ENCODE results near the gene SMYD3.

SMYD3 gene

DNA sequence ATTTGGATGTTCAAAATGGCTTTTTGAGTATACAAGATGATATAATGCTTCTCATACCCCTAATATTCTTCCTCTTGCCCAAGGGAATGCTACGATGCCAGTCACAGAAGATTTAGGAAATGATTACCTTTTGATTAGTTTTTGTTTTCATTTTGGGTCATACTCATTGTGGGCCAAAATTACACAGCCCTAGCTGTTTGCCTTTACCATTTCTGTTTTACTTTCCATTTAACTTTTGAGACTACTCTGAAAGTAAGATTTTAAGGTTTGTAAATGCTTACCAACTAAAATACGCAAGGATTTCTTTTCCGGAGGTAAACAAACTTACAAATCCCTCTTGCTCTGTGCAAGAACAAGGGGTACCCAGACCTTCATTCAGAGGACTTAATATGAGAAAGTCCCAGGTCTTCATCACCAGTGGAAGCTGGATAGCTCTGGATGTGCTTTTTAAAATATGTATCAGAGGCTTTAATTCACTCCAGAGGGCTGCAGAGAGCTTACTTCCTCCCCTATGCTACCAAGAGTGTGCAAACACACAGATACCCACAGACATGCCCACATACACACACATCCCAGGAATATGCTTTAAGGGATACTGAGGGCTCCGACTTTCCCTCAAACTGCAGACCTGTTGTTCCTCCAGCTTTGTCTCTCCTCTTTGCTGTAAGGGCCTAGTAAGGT is 631.4 kb downstream of the SMYD3 start:
- H3K36me3 ChIP-seq (ENCODE audit: insufficient read depth, low read length): no peaks in the 10 kb centered on the region
- no peaks in the 10 kb centered on the region for H3K79me2 ChIP-seq (ENCODE audit: control insufficient read depth, insufficient read depth, low read length, unreplicated experiment)
- peak overlapping the region; percentile 69 for H3K27ac ChIP-seq (ENCODE audit: low read depth, low read length)
- no peaks in the 10 kb centered on the region for H3K27me3 ChIP-seq (ENCODE audit: insufficient read depth, low read length)
- peak overlapping the region; percentile 45; the same call in 1 of the 2 replicates for H3K4me3 ChIP-seq (ENCODE audit: low read depth, low read length)
- H3K4me1 ChIP-seq (ENCODE audit: control insufficient read depth, insufficient read depth, low read length, unreplicated experiment): peaks cover 31% of the 10 kb centered on the region
- no peak overlapping the region for H2AFZ ChIP-seq (ENCODE audit: low read length, unreplicated experiment)

DNA sequence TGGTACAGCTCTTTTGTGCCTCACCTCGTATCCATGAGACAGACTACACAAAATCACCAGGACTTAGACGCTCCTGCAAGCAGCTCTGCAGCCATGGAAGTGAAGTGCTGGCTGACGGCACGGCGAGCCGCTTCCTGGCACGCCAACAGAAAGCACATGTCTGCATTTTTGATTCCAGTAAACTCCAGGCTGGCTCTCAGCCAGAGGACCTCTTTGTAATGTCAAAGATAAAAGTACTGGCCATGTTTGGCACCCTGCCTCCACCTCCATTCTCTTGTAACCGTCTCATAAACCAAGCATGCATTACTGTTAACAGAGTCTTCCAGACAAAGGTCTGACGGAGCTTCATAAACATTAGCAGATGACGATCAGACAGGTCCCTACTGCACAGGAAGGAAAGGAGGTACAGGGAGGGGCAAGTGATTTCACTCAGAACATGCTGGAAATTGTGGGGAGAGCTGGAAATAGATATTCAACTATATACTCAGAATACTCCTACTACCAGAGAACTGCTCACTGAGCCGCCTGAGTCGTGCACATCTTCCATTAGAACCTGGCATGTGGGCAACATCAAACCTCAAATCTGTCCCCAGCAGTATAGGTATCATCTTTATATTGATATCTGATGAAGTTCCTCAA is 632.0 kb downstream of the SMYD3 start:
- peak overlapping the region; percentile 69 for H3K27ac ChIP-seq (ENCODE audit: low read depth, low read length)
- H3K36me3 ChIP-seq (ENCODE audit: insufficient read depth, low read length): no peaks in the 10 kb centered on the region
- H3K4me1 ChIP-seq (ENCODE audit: control insufficient read depth, insufficient read depth, low read length, unreplicated experiment): peaks cover 28% of the 10 kb centered on the region
- H3K79me2 ChIP-seq (ENCODE audit: control insufficient read depth, insufficient read depth, low read length, unreplicated experiment): no peaks in the 10 kb centered on the region
- H3K27me3 ChIP-seq (ENCODE audit: insufficient read depth, low read length): no peaks in the 10 kb centered on the region
- no peak overlapping the region for H2AFZ ChIP-seq (ENCODE audit: low read length, unreplicated experiment)
- peak overlapping the region; percentile 45 for H3K4me3 ChIP-seq (ENCODE audit: low read depth, low read length)

DNA sequence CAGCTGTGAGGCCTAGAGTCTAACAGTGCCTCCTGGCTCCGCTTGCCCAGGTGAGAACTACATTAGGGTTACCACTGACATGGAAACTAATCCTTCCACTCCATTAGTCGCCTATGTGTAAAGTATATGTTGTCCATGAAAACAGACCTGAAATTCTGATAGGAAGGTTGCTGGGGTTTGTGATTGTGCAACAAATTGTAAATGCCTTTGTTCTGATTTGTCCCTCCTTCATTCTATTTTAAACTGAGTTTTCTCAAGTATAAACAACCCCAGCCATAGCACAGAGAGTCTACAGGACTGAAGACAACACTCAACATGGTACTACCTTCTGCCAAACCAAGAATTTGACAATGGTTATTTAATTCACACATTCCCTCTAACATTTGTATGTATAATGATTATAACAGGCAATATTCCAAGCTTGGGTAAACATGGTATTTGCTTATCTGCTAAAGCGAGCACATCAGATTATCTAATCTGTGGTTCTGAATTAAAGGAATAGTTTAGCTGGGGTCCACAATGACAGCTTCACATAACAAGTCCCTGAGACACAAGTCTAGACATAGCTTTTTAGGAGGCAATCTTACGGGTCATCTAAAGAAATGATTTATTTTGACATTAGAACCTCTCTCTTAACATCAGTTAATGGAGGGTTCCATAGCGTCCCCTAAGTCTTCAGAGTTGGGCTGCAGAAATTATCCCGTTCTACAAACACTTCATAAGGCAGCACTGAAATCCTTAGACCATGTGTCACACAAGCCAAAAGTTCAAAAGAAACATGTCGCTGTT is 633.0 kb downstream of the SMYD3 start:
- Histone ChIP-seq H3K4me1 (ENCODE audit: control insufficient read depth, insufficient read depth, low read length, unreplicated experiment) (peaks cover 28% of the 10 kb centered on the region), H3K36me3 (ENCODE audit: insufficient read depth, low read length) (no peaks in the 10 kb centered on the region), H3K27me3 (ENCODE audit: insufficient read depth, low read length) (no peaks in the 10 kb centered on the region), H2AFZ (ENCODE audit: low read length, unreplicated experiment) (no peak overlapping the region), H3K4me3 (ENCODE audit: low read depth, low read length) (peak overlapping the region; percentile 32; the same call in 1 of the 2 replicates), H3K79me2 (ENCODE audit: control insufficient read depth, insufficient read depth, low read length, unreplicated experiment) (no peaks in the 10 kb centered on the region), H3K27ac (ENCODE audit: low read depth, low read length) (peak overlapping the region; percentile 69)

DNA sequence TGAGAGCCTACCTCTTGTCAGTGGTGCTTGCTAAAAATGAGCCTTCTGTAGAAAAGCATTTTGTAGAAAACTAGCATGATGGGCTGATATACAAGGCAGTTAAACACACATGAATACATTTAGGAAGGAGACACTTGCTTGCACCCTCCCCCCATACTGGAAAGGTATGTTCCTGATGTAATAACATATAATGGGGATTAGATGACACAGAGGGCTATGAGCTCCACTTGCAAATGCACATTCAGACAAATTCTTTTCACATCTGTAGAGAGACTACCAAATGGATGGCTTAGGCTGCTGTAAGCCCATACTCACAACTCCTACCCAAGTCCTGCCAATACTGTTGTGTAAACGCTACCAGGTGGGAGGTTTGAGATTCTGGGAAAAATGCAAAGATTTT is 634.0 kb downstream of the SMYD3 start:
- Histone ChIP-seq H3K36me3 (ENCODE audit: insufficient read depth, low read length) (no peaks in the 10 kb centered on the region), H3K79me2 (ENCODE audit: control insufficient read depth, insufficient read depth, low read length, unreplicated experiment) (no peaks in the 10 kb centered on the region), H3K27me3 (ENCODE audit: insufficient read depth, low read length) (no peaks in the 10 kb centered on the region), H3K4me3 (ENCODE audit: low read depth, low read length) (no peak overlapping the region), H2AFZ (ENCODE audit: low read length, unreplicated experiment) (no peak overlapping the region), H3K27ac (ENCODE audit: low read depth, low read length) (no peak overlapping the region), H3K4me1 (ENCODE audit: control insufficient read depth, insufficient read depth, low read length, unreplicated experiment) (peaks cover 28% of the 10 kb centered on the region)

DNA sequence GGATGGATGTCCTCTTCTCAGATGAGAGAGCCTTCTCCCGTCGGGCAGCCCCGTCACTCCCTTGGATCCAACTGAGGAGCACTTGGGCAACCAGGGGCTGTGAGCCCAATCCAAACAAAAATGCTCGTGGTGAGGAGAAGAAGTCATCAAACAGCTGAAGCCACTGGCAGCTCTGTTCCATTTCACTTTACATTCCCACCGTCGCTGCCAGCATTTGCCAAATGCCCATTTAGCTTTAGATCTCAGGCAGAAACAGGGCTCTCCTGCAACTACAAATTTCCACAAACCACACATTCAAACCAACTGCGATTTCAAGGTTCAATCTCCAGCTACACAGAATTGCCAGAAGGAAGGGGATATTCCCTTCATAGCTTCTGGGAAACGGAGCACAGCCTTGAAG is 634.6 kb downstream of the SMYD3 start:
- Histone ChIP-seq H3K79me2 (ENCODE audit: control insufficient read depth, insufficient read depth, low read length, unreplicated experiment) (no peaks in the 10 kb centered on the region), H3K4me3 (ENCODE audit: low read depth, low read length) (no peak overlapping the region), H2AFZ (ENCODE audit: low read length, unreplicated experiment) (no peak overlapping the region), H3K36me3 (ENCODE audit: insufficient read depth, low read length) (no peaks in the 10 kb centered on the region), H3K27ac (ENCODE audit: low read depth, low read length) (no peak overlapping the region), H3K4me1 (ENCODE audit: control insufficient read depth, insufficient read depth, low read length, unreplicated experiment) (peaks cover 28% of the 10 kb centered on the region), H3K27me3 (ENCODE audit: insufficient read depth, low read length) (no peaks in the 10 kb centered on the region)

DNA sequence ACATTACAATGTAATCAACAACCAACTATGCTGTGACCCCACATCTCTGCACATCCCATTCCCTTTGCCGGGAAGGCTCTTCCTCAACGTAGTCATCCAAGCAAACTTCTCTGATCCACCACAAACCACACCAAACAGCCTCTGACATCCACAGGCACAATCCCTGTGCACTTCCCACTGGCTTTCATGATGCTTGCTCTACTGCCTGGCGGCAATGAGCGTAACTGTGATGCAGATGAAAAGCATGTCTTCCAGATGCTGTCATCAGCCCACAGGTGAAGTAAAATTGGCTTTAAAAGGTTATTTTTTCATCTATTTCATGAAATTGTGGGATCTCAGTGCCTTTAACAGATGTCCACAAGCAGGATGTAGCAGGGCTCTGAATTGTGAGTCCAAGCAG is 635.2 kb downstream of the SMYD3 start:
- Histone ChIP-seq H3K4me3 (ENCODE audit: low read depth, low read length) (no peak overlapping the region), H3K27me3 (ENCODE audit: insufficient read depth, low read length) (no peaks in the 10 kb centered on the region), H2AFZ (ENCODE audit: low read length, unreplicated experiment) (no peak overlapping the region), H3K79me2 (ENCODE audit: control insufficient read depth, insufficient read depth, low read length, unreplicated experiment) (no peaks in the 10 kb centered on the region), H3K36me3 (ENCODE audit: insufficient read depth, low read length) (no peaks in the 10 kb centered on the region), H3K27ac (ENCODE audit: low read depth, low read length) (no peak overlapping the region), H3K4me1 (ENCODE audit: control insufficient read depth, insufficient read depth, low read length, unreplicated experiment) (peaks cover 28% of the 10 kb centered on the region)

DNA sequence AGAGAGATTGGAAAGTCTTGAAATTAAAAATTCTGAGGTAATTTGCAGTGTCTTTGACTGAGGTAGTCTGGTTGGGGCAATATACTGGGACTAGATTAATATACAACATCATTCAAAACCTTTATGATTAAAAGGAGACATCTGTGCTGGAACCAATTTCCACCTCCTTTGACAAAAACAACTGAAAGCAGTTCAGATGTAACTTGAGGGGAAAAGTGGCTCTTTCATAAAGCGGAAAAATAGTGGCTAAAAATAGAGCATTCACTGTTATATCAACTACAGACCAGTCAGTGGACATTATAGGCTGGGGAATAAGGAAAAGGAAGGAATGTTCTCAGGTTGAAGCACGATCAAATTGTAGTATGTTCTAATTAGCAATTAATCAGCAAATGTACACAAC is 635.9 kb downstream of the SMYD3 start:
- H3K36me3 ChIP-seq (ENCODE audit: insufficient read depth, low read length): no peaks in the 10 kb centered on the region
- no peak overlapping the region for H2AFZ ChIP-seq (ENCODE audit: low read length, unreplicated experiment)

DNA sequence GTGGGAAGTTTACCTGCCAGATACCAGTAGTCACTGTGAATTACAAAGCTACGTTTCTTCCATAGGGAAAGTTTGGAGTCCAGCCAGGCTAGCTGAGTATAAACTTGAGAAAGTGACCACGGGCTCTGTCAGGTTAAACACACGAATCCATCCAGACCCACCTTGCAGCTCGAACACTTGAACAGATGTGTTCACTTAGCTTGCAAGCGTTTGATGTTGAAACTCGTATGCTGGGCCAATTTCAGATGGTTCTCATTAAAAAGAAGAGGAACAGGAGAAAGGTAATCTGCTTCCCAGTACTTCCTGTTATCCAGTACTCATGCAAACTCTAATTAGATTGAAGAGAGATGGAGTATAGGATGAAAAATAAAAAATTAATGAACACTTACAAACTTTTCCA is 636.4 kb downstream of the SMYD3 start:
- no peaks in the 10 kb centered on the region for H3K79me2 ChIP-seq (ENCODE audit: control insufficient read depth, insufficient read depth, low read length, unreplicated experiment)
- H3K4me1 ChIP-seq (ENCODE audit: control insufficient read depth, insufficient read depth, low read length, unreplicated experiment): peaks cover 23% of the 10 kb centered on the region
- no peak overlapping the region for H3K27ac ChIP-seq (ENCODE audit: low read depth, low read length)
- no peaks in the 10 kb centered on the region for H3K36me3 ChIP-seq (ENCODE audit: insufficient read depth, low read length)
- H3K27me3 ChIP-seq (ENCODE audit: insufficient read depth, low read length): no peaks in the 10 kb centered on the region
- H3K4me3 ChIP-seq (ENCODE audit: low read depth, low read length): no peak overlapping the region
- H2AFZ ChIP-seq (ENCODE audit: low read length, unreplicated experiment): no peak overlapping the region

More for the DNA sequence above, 635.9 kb downstream of the SMYD3 start:
- Histone ChIP-seq H3K4me3 (ENCODE audit: low read depth, low read length) (no peak overlapping the region), H3K4me1 (ENCODE audit: control insufficient read depth, insufficient read depth, low read length, unreplicated experiment) (peaks cover 28% of the 10 kb centered on the region), H3K27ac (ENCODE audit: low read depth, low read length) (no peak overlapping the region), H3K79me2 (ENCODE audit: control insufficient read depth, insufficient read depth, low read length, unreplicated experiment) (no peaks in the 10 kb centered on the region), H3K27me3 (ENCODE audit: insufficient read depth, low read length) (no peaks in the 10 kb centered on the region)

DNA sequence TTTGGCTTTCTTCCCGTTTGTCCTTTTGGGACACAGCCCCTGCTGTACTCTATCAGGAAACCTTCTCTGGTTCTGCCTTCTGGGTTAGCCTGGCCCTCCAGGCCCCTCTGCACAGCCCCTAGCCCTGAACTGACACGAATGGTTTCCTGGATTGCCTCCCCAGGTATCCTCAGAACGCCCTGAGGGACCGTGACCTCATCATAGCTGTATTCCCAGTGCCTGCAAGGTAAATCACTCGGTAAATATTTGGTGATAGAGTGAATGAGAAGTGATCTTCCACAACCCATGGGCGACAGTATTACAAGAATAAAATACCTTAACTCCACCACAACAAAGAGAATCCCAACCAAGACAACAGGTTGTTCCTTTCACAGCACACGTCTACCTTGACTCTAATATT is 637.2 kb downstream of the SMYD3 start:
- Histone ChIP-seq H3K4me1 (ENCODE audit: control insufficient read depth, insufficient read depth, low read length, unreplicated experiment) (peaks cover 14% of the 10 kb centered on the region), H3K36me3 (ENCODE audit: insufficient read depth, low read length) (no peaks in the 10 kb centered on the region), H3K79me2 (ENCODE audit: control insufficient read depth, insufficient read depth, low read length, unreplicated experiment) (no peaks in the 10 kb centered on the region), H2AFZ (ENCODE audit: low read length, unreplicated experiment) (no peak overlapping the region), H3K27ac (ENCODE audit: low read depth, low read length) (no peak overlapping the region), H3K27me3 (ENCODE audit: insufficient read depth, low read length) (no peaks in the 10 kb centered on the region), H3K4me3 (ENCODE audit: low read depth, low read length) (no peak overlapping the region)

DNA sequence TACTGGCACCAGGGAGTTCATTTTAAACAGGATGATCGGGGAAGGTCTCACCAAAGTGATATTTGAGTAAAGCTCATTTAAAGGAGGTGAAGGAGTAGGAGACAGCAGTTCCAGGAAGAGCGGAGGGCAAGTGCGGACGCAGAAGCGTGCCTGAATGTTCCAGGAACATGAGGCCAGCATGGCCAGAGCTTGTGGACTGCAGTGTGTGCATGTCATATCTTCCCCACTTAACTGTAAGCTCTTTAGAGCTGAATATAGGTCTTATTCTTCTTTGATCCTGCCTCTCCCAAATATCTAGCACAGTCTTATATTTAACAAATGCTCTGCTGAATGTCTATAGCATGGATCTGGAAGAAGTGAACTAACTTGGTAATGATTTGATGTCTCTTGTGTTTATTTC is 639.3 kb downstream of the SMYD3 start:
- no peaks in the 10 kb centered on the region for H3K79me2 ChIP-seq (ENCODE audit: control insufficient read depth, insufficient read depth, low read length, unreplicated experiment)
- no peak overlapping the region for H3K4me3 ChIP-seq (ENCODE audit: low read depth, low read length)
- no peak overlapping the region for H3K27ac ChIP-seq (ENCODE audit: low read depth, low read length)
- H2AFZ ChIP-seq (ENCODE audit: low read length, unreplicated experiment): no peak overlapping the region
- H3K36me3 ChIP-seq (ENCODE audit: insufficient read depth, low read length): no peaks in the 10 kb centered on the region
- no peaks in the 10 kb centered on the region for H3K4me1 ChIP-seq (ENCODE audit: control insufficient read depth, insufficient read depth, low read length, unreplicated experiment)
- H3K27me3 ChIP-seq (ENCODE audit: insufficient read depth, low read length): no peaks in the 10 kb centered on the region
